ENCODE data around the gene RUVBL1. TPM values are rescaled to one million over a fixed set of nuclear protein-coding genes. Genes with fewer than 3 reads are reported as not detected.

Gene RUVBL1
- total RNA-seq, 1 experiment from 2014 or later: 153 TPM

DNA sequence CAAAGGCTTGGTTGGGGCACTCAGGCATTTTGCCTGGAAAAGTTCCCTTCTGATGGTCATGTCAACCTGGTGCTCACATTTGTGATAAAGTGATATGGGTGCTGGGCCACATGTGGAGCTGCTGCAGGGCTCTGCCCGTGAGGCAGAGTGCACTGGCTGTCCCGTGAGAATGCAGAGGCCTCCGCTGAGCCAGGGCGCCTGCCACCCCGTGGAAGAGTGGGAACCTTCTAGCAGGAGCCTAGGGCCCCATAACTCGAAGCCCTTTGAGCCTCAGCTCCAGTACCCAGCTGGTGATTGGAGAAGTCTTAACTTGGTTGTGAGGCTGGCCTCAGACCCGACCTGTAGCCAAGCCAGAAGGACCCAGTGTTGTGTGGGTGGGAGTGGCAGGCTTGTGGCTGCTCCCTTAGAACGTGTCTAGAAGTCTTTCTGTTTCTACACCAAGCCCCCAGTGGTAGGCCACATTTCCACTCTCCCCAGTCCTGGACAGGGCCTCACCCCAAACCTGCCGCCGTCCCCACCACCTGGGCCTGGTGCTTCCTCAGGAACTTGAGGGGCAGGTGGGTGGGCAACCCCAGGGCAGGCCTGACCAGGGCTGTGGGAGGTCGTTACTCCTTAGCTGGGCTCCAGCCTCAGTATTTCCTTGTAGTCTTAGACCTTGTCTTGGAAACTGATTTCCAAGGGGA, 51.7 kb downstream of the RUVBL1 start:
- TF ChIP-seq EZH2 (IDR thresholded peaks at IDR 0.05; ENCODE audit: borderline replicate concordance, low read depth, low read length, poor library complexity, severe bottlenecking): no peak
- TF ChIP-seq, protein P1, sequence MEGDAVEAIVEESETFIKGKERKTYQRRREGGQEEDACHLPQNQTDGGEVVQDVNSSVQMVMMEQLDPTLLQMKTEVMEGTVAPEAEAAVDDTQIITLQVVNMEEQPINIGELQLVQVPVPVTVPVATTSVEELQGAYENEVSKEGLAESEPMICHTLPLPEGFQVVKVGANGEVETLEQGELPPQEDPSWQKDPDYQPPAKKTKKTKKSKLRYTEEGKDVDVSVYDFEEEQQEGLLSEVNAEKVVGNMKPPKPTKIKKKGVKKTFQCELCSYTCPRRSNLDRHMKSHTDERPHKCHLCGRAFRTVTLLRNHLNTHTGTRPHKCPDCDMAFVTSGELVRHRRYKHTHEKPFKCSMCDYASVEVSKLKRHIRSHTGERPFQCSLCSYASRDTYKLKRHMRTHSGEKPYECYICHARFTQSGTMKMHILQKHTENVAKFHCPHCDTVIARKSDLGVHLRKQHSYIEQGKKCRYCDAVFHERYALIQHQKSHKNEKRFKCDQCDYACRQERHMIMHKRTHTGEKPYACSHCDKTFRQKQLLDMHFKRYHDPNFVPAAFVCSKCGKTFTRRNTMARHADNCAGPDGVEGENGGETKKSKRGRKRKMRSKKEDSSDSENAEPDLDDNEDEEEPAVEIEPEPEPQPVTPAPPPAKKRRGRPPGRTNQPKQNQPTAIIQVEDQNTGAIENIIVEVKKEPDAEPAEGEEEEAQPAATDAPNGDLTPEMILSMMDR (conservative IDR thresholded peaks at IDR 0.05; ENCODE audit: low read depth, low read length): no peak

GRCh38 chr3:128070898-128071591, 52.6 kb downstream of the RUVBL1 start:
- CTCF ChIA-PET: no interaction called here
- Histone ChIP-seq H3K27ac (ENCODE audit: low read depth, low read length, poor library complexity, severe bottlenecking) (no peak overlapping the region), H3K36me3 (ENCODE audit: insufficient read depth, low read length, poor library complexity, severe bottlenecking) (peaks cover 70% of the 10 kb centered on the region), H3K9me3 (ENCODE audit: low read depth, low read length, poor library complexity, severe bottlenecking) (no peaks in the 10 kb centered on the region), H3K4me3 (ENCODE audit: low read depth, low read length, poor library complexity, severe bottlenecking) (no peak overlapping the region), H3K27me3 (replicated peaks; ENCODE audit: insufficient read depth, low read depth, low read length, poor library complexity) (no peaks in the 10 kb centered on the region), H3K4me1 (ENCODE audit: insufficient read depth, low read length, poor library complexity, severe bottlenecking) (peaks cover 4% of the 10 kb centered on the region)
- no TSS peak for BruUV-seq (replicated peaks)
- TF ChIP-seq, protein P1 (conservative IDR thresholded peaks at IDR 0.05; ENCODE audit: low read depth, low read length): no peak
- TF ChIP-seq EZH2 (IDR thresholded peaks at IDR 0.05; ENCODE audit: borderline replicate concordance, low read depth, low read length, poor library complexity, severe bottlenecking): no peak
- DNase-seq (ENCODE audit: low spot score): no peak
- intact Hi-C loops (cut with micrococcal nuclease; ENCODE audit: unreplicated experiment): loop anchor here (10.0 kb wide), 1 partner anchor 514 kb away; no protein-coding TSS in a partner anchor
- POLR2A ChIA-PET (ENCODE audit: low non-redundant PET): interaction anchor here (0.6 kb wide), 1 partner anchor 10 kb away, joined by 3 read pairs; no protein-coding TSS in a partner anchor

More for the DNA sequence above, 51.7 kb downstream of the RUVBL1 start:
- no peak for DNase-seq (ENCODE audit: low spot score)
- H3K4me3 ChIP-seq (ENCODE audit: low read depth, low read length, poor library complexity, severe bottlenecking): no peak overlapping the region
- no peaks in the 10 kb centered on the region for H3K9me3 ChIP-seq (ENCODE audit: low read depth, low read length, poor library complexity, severe bottlenecking)
- ChIA-PET CTCF (no interaction called here), POLR2A (ENCODE audit: low non-redundant PET) (interaction anchor here (0.6 kb wide), 1 partner anchor 11 kb away, joined by 3 read pairs; no protein-coding TSS in a partner anchor)
- H3K27ac ChIP-seq (ENCODE audit: low read depth, low read length, poor library complexity, severe bottlenecking): no peak overlapping the region
- intact Hi-C loops (cut with micrococcal nuclease; ENCODE audit: unreplicated experiment): loop anchor here (10.0 kb wide), 1 partner anchor 513 kb away; no protein-coding TSS in a partner anchor
- no peaks in the 10 kb centered on the region for H3K27me3 ChIP-seq (replicated peaks; ENCODE audit: insufficient read depth, low read depth, low read length, poor library complexity)
- BruUV-seq (replicated peaks): no TSS peak
- H3K36me3 ChIP-seq (ENCODE audit: insufficient read depth, low read length, poor library complexity, severe bottlenecking): peaks cover 62% of the 10 kb centered on the region
- H3K4me1 ChIP-seq (ENCODE audit: insufficient read depth, low read length, poor library complexity, severe bottlenecking): peaks cover 9% of the 10 kb centered on the region

- TF ChIP-seq, protein P1 (conservative IDR thresholded peaks at IDR 0.05; ENCODE audit: low read depth, low read length): no peak
- no peak for TF ChIP-seq EZH2 (IDR thresholded peaks at IDR 0.05; ENCODE audit: borderline replicate concordance, low read depth, low read length, poor library complexity, severe bottlenecking)
- H3K4me3 ChIP-seq (ENCODE audit: low read depth, low read length, poor library complexity, severe bottlenecking): no peak overlapping the region
- H3K27ac ChIP-seq (ENCODE audit: low read depth, low read length, poor library complexity, severe bottlenecking): no peak overlapping the region
- no peaks in the 10 kb centered on the region for H3K27me3 ChIP-seq (replicated peaks; ENCODE audit: insufficient read depth, low read depth, low read length, poor library complexity)
- H3K4me1 ChIP-seq (ENCODE audit: insufficient read depth, low read length, poor library complexity, severe bottlenecking): no peaks in the 10 kb centered on the region
- ChIA-PET POLR2A (ENCODE audit: low non-redundant PET) (no interaction called here), CTCF (no interaction called here)
- DNase-seq (ENCODE audit: low spot score): no peak
- H3K9me3 ChIP-seq (ENCODE audit: low read depth, low read length, poor library complexity, severe bottlenecking): no peaks in the 10 kb centered on the region
- intact Hi-C loops (cut with micrococcal nuclease; ENCODE audit: unreplicated experiment): no loop called here
- H3K36me3 ChIP-seq (ENCODE audit: insufficient read depth, low read length, poor library complexity, severe bottlenecking): peaks cover 88% of the 10 kb centered on the region
- BruUV-seq (replicated peaks): no TSS peak
Measured at GRCh38 chr3:128069271-128069670, 54.3 kb downstream of the RUVBL1 start.
